CD4-positive, alpha-beta T cell treated with Interleukin-1 beta for 1 hour (primary cell): ENCODE measurements around the gene S100A14.
A peak's percentile ranks its signal among the peaks of the same experiment; 100 is the strongest.
"Not testable (repeated sequence)": the region's sequence is repeated elsewhere in the genome, so short reads cannot be mapped to it uniquely, and the experiment has no call there.

Source experiments
- DNase-seq, 2 donors: peaks; one replicate each; pipeline ENCODE4 v3.0.0-alpha.2; 2020 to 2022

Gene S100A14

DNA sequence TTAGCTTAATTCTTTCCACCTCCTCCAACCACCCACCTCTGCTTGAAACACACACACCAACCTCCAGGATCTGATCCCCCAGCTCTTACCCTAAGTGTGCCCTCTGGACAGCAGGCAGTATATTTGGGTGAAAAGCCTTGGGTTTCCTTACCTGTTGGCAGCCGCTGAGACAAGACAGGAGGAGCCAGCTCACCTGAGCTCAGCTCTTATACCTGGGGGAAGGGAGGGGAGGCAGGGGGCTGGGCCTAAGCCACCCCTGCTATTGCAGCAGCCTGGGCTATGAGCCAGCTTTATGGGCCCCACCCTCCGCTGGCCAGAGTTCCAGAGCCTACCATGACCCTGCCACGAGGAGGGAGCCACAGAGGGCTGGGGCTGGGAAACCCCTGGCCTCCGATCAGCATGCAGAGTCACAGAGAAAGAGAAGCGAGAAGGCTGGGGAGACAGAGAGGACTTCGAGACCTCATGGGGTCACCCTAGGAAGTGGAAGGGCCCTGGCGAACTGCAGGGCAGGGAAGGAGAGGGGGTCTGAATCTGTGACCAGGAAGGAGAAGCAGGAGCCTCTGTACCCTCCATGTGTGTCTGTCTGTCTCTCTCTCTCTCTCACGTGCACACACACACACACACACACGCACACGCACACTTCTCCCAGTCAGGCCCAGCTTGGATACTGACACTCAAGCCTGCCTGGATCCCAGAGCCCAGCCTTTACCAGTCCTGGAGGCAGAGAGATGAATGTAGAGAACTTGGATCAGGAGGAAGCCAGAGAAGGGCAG, at the start of gene S100A14:
S100A14 (minus strand) TSS at position 182 of the 773 bp plus-strand sequence. CDS start 467 bp downstream, outside the sequence.
- no peak for DNase-seq

DNA sequence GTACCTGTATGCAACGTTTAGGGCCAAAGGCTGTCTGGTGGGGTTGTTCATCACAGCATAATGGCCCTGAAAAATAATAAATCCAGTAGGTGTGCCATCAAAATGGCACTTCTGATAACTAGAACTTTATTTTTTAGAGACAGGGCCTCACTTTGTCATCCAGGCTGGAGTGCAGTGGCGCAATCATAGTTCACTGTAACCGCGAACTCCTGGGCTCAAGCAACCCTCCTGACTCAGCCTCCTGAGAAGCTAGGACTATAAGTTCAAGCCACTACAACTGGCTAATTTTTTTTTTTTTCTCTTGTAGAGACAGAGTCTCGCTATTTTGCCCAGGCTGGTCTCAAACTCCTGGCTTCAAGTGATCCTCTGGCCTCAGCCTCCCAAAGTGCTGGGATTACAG, 47.1 kb upstream of the S100A14 start:
- no peak for DNase-seq

DNA sequence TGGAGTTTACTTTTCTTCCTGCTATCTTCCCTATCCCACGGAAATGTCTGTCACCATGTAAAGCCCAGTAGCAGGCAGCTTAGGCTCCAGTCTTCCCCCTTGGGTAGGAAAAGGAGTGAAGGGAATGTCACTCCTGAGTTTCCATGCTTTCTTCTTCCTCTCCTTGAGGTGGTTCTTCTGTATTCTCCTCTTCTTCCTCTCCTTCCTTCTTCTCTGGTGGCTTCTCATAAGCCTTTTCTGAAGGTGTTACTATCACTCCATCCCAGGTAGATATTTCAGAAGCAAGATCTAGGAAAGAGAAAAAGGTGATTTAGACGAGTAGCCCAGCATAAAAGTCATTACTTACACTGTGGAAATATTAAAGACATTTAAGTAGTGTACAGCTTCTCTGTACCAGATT, 46.1 kb upstream of the S100A14 start:
- DNase-seq: no peak

GRCh38 chr1:153661111-153661708, 45.1 kb upstream of the S100A14 start:
- no peak for DNase-seq

- no peak for DNase-seq
Measured at GRCh38 chr1:153659656-153660055, 43.5 kb upstream of the S100A14 start.

DNA sequence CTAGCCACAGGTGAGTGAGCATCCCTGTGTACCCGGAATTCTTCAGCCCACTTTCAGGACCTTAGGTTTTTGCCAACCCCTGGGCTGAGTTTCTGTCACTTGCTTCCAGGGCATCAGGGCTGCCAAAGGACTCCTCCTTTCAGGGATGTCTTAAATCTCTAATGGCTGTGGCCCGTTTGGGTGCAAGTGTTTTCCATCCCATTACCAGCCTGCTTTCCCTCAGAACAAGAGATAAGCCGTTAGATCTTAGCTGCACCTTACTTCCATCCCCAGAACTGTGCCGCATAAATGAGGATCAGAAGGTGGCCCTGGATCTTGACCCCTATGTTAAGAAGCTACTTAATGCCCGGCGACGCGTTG, 43.0 kb upstream of the S100A14 start:
- DNase-seq: no peak

DNA sequence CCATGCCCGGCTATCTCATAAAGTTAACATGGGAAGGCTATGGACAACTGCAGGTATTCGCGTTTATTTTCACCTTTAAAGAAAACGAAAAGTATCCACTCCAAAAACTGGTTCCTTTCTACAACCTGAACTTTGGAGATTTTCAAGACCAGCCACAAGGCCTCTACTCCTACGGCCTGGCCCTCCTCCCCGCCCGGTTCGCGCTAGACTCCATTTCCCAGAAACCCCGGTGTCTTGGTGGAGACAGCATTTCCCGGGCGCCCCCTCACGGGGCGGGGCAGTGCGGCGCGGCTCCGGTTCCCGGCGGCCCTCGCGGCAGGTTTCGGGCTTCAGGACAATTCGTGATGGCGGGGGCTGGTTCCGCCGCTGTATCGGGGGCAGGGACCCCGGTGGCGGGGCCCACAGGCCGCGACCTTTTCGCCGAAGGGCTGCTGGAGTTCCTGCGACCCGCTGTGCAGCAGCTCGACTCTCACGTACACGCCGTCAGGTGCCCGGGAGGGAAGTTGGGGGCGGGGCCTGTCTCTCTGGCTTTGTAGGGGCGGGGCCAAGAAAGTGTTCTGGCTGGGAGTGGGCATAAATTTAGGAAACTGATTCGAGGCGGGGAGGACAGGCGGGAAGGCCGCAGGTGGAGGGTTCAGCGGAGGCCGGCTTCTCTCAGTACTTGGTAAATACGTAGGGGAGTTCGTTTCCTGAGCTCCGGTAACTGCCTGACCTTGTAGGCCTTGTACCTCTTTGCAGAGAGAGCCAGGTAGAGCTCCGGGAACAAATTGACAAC, 42.5 kb upstream of the S100A14 start, which contains the start of gene SNAPIN:
SNAPIN (plus strand) TSS at position 304 of the 775 bp plus-strand sequence; CDS start at position 345, 41 bp downstream.
- peak; percentile 88 to 91 for DNase-seq

DNA sequence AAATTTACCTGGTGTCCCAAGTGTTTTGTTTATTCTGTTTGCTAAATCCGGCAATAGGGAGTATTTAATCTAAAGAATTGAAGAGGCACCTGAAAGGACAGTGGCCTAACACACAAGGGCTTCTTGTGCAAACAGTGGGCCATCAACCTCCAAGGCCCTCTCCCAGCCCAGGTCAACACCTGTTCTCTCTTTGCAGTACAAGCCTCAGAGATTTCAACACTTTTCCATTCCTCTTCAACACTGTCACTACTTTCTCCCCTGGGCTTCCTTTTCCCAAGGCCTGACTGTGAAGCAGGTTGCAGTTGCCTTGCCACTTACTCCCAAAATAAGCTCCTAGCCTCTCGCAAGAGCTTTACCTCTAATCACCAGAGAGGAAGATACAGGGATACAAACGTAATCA, 39.2 kb upstream of the S100A14 start:
- DNase-seq: no peak

GRCh38 chr1:153652805-153653500, 36.8 kb upstream of the S100A14 start:
- no peak for DNase-seq

DNA sequence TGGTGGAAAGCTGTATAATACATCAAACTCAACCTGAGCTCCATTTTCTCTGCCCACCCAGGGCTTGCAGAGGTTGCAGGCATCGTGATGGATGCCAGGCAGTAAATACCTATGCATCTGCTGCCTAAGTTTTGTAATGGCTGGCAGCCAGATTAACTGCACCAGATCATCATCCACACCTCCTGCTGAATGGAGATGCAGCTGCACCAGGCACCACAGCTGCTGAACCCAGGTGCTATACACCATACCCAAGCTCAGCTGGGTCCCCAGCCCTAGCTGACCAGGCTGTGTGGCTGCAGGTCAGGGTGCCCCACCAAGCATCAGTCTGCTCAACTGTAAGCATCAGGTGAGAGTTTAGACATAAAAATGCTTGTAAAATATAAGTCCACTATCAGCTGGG, 35.6 kb upstream of the S100A14 start:
- DNase-seq: no peak

GRCh38 chr1:153649863-153650235, 33.7 kb upstream of the S100A14 start:
- DNase-seq: no peak

DNA sequence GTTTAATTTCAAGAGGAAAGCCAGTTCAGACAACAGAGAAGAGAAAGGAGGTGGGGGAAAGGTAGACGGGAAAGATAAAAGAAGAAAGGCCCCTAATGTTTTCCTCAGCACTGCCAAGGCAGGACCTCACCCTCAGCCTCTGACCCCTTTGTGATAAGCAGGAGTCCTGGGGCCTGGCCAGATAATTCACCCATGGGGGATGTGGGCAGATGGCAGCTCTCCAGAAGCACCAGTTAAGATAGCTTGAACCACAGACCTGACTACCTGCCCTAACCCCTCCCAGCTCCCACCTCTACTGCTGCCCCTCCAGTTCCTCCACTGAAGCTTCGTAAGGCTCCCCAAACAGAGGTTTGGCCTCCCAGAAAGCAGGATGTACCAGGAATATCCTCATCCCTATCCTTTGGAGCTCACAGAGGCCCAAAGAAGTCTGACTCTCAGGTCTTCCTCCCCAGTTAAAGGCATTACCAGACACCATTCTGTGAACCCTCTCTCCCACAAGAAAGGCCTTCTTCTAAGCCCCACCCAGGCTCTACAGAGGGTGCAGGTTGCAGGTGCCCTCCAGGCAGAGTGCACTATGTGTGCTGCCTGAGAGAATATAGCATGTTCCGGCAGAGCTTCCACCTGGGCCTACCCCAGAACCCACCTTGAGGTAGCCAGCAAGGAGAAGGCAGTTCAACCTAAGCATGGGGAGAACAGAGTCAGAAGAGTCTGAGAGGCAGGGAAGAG, 33.2 kb upstream of the S100A14 start:
- peak in 1 of 2 donors; percentile 30 for DNase-seq

GRCh38 chr1:153648000-153648643, 32.0 kb upstream of the S100A14 start:
- DNase-seq: no peak

DNA sequence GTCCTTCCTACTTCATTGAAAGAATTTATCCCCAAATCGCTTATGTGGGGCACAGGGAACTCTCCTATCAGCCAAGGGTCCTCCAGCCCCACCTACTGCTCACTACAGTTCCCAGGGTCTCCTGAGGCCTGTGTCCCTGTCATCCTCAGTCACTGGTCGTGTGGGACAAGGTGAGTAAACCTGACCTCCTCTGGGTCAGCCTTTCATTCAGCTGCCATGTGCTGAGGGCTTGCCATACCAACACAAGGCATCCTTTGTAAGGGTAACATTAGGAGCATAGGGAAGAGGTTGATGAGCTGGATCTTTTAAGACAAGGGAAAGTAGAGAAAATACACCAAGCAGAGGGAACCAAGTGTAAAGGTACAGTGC, 31.2 kb upstream of the S100A14 start:
- no peak for DNase-seq

DNA sequence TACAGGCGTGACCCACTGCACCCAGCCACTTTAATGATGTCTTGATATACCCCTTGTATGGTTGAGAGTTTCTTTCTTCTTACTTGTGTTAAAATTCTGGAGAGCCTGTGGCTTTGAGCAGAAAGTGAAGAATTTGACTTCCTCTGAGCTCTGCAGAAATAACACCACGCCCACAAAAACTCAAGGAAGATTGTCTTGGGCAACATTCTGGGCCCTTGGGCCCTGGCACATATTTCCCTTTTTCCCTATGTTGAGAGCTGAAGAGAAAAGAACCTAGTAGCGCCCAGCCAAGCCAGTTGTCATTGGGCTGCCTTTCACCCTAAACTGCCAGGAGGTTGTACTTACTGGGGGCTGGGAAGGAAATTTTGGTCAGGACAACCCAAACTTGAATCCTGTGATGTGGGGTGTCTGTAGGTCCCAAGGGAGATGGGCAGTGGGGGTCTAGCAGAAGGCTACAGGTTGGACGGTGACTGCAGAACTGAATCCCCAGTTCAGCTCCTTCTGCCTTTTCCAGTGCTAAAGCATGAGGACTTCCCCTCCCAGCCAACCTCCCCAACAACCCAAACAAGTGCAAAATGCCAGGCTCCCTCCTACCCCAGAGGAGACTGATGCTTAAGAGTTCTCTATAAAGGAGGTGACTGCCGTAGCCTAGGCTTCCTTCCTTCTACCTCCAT, 30.7 kb upstream of the S100A14 start:
- DNase-seq: no peak

- no peak for DNase-seq
Measured at GRCh38 chr1:153643816-153644215, 27.7 kb upstream of the S100A14 start.

DNA sequence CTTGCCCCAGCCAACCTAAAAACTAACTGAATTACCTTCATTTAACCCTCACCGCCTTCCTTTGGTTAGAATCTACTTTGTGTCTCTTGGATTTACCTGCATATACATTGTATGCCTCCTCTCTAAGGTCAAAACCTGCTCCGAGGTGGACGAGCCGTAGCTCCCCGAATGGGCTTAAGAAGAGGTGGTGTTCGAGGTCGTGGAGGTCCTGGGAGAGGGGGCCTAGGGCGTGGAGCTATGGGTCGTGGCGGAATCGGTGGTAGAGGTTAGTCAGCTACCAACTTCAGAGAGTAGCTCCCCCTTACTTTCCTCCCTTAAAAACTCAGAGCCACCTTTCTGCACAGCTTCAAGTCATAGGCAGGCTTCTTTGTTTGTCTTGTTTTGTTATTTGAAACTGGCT, 27.0 kb upstream of the S100A14 start:
- no peak for DNase-seq

- DNase-seq: no peak
Measured at GRCh38 chr1:153642161-153642560, 26.0 kb upstream of the S100A14 start.

DNA sequence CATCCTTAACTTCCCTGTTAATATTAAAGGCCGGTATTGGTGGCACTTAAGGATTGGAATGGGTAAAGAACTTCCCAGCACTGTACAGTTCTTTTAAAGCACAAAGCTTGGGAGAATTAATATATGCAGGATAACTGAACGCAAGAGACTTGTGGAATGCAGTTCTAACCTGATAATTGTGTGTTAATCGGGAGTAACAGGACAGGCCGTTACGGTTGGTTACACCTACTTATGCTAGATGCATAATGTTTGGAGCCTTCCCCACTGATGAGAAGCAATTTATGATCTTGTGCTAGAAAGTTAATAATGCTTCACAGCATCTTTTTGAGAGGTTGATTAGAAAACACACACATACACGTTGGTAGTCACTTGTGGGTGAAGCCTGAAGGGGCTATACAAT, 24.7 kb upstream of the S100A14 start:
- DNase-seq: no peak

DNA sequence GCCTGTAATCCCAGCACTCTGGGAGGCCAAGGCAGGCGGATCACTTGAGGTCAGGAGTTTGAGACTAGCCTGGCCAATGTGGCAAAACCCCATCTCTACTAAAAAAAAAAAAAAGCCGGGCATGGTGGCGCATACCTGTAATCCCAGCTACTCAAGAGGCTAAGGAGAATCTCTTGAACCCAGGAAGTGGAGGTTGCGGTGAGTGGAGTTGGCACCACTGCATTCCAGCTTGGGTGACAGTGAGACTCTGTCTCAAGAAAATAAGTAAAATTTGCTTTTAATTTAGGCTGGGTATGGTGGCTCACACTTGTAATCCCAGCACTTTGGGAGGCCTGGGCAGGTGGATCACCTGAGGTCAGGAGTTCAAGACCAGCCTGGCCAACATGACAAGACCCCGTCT, 24.1 kb upstream of the S100A14 start:
- not testable (repeated sequence) for DNase-seq

DNA sequence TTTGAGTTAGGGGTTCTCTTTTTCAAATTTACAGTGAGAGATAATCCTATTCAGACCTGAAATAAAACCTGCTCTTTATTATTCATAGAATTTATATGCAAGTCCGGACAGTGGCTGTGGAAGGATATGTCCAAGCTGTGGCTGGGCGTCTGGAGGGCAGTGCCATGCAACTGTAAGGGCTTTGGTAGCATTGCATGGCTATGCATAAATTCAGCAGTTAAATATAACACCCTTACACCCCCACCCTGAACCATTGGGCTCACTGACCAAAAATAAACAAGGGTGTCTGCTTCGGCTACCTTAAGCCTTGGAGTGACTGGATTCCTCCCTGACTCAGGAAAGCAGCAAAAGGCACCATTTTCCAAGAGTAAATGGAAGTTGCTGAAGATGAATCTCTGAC, 23.2 kb upstream of the S100A14 start:
- DNase-seq: no peak
